Endothelial cell of umbilical vein (primary cell): Measurements from ENCODE around the gene KAT2B.

Experiments used
- CTCF ChIP-seq, 2 donors: IDR thresholded peaks; 1 replicate in 1 of 2; 2 replicates in 1 of 2; pipeline ENCODE4 v1.5.1; 2011; ENCODE audit warnings: low read length in 2 of 2, mild to moderate bottlenecking in 2 of 2, moderate library complexity in 2 of 2, control low read depth in 1 of 2, inconsistent platforms in 1 of 2, low read depth in 1 of 2; ENCODE audit not compliant: insufficient read depth in 1 of 2; ENCODE audit errors: extremely low read depth in 1 of 2
- GATA2 ChIP-seq: IDR thresholded peaks from 2 replicates; pipeline ENCODE4 v1.7.0; 2011; ENCODE audit warnings: low read depth, mild to moderate bottlenecking, moderate library complexity, mixed read lengths, low read length; ENCODE audit not compliant: insufficient read length, insufficient read depth
- MYC ChIP-seq: IDR thresholded peaks from one replicate; pipeline ENCODE4 v1.6.1; 2011; ENCODE audit warnings: mild to moderate bottlenecking, low read depth, low read length
- POLR2A ChIP-seq: IDR thresholded peaks from 2 replicates; pipeline ENCODE4 v1.6.1; 2012; ENCODE audit warnings: low read depth, mild to moderate bottlenecking, control low read depth, low read length
- POLR2AphosphoS5 ChIP-seq: IDR thresholded peaks from 2 replicates; pipeline ENCODE4 v1.6.1; 2012; ENCODE audit warnings: low read depth, mild to moderate bottlenecking, control low read depth, low read length, moderate library complexity; ENCODE audit not compliant: insufficient read depth
- TF ChIP-seq, protein P1 (sequence below): IDR thresholded peaks from 2 replicates; pipeline ENCODE4 v1.6.1; 2011; ENCODE audit not compliant: insufficient read depth, insufficient read length

DNA sequence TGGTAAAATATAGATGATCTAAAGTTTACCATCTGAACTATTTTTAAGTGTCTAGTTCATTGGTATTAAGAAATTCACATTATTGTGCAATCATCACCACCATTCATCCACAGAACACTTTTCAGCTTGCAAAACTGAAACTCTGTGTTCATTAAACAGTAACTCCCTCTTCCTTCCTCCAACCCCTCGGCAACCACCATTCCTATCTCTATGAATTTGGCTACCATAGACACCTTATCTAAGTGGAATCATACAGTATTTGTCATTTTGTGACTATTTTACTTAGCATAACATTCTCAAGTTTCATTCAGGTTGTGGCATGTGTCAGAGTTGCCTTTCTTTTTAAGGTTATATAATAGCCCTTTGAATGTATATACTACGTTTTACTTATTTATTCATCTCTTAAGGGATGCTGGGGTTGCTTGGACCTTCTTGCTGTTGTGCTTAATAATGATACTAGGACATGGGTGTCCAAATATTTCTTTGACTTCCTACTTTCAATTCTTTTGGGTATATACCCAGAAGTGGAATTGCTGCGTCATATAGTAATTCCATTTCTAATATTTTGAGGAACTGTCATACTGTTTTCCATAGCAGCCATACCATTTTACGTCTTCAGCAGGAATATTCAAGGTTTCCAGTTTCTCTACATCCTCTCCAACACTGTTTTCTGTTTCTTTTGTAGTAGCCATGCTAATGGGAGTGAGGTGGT, 20.9 kb downstream of the KAT2B start:
- no peak for TF ChIP-seq GATA2
- no peak for TF ChIP-seq CTCF (IDR thresholded peaks at IDR 0.05; ENCODE audit: extremely low read depth in 1 of 2, insufficient read depth in 1 of 2, low read depth in 1 of 2, low read length in 2 of 2)
- no peak for TF ChIP-seq POLR2A
- no peak for TF ChIP-seq POLR2AphosphoS5
- no peak for TF ChIP-seq MYC
- TF ChIP-seq, protein P1, sequence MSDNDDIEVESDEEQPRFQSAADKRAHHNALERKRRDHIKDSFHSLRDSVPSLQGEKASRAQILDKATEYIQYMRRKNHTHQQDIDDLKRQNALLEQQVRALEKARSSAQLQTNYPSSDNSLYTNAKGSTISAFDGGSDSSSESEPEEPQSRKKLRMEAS: no peak
